Measurements from ENCODE around the gene ZNF512B.

Gene ZNF512B

GRCh38 chr20:63953764-63954429 lies 15.8 kb downstream of the ZNF512B start:
- no peak overlapping the region for H3K27ac ChIP-seq
- no peak for TF ChIP-seq CTCF (IDR thresholded peaks at IDR 0.05; ENCODE audit: low read depth, low read length, missing control alignments)
- DNase-seq, result no peak
- H3K36me3 ChIP-seq (replicated peaks), result peaks cover under 1% of the 10 kb centered on the region
- no peak overlapping the region for H3K4me3 ChIP-seq (ENCODE audit: low read depth, low read length)
- H3K27me3 ChIP-seq (replicated peaks), result no peaks in the 10 kb centered on the region
- in situ Hi-C loops (cut with HindIII; ENCODE audit: low pct_ligation_motif_present, low sequenced_read_pairs), result no loop called here

GRCh38 chr20:63952769-63953168 lies 17.0 kb downstream of the ZNF512B start:
- no peak overlapping the region for H3K4me3 ChIP-seq (ENCODE audit: low read depth, low read length)
- H3K27me3 ChIP-seq (replicated peaks), result no peaks in the 10 kb centered on the region
- no peak for TF ChIP-seq CTCF (IDR thresholded peaks at IDR 0.05; ENCODE audit: low read depth, low read length, missing control alignments)
- no peak for DNase-seq
- H3K36me3 ChIP-seq (replicated peaks), result no peaks in the 10 kb centered on the region
- no peak overlapping the region for H3K27ac ChIP-seq
- in situ Hi-C loops (cut with HindIII; ENCODE audit: low pct_ligation_motif_present, low sequenced_read_pairs), result no loop called here

GRCh38 chr20:63952210-63952535 lies 17.6 kb downstream of the ZNF512B start:
- in situ Hi-C loops (cut with HindIII; ENCODE audit: low pct_ligation_motif_present, low sequenced_read_pairs), result no loop called here
- H3K27ac ChIP-seq, result no peak overlapping the region

GRCh38 chr20:63951398-63952209 lies 18.1 kb downstream of the ZNF512B start:
- DNase-seq, result no peak
- H3K27ac ChIP-seq, result no peak overlapping the region

More at GRCh38 chr20:63952210-63952535, 17.6 kb downstream of the ZNF512B start:
- Histone ChIP-seq H3K27me3 (replicated peaks) (no peaks in the 10 kb centered on the region), H3K36me3 (replicated peaks) (no peaks in the 10 kb centered on the region), H3K4me3 (ENCODE audit: low read depth, low read length) (no peak overlapping the region)
- DNase-seq, result no peak
- TF ChIP-seq CTCF (IDR thresholded peaks at IDR 0.05; ENCODE audit: low read depth, low read length, missing control alignments), result no peak

GRCh38 chr20:63950701-63951397 lies 18.9 kb downstream of the ZNF512B start:
- Histone ChIP-seq H3K27me3 (replicated peaks) (no peaks in the 10 kb centered on the region), H3K27ac (no peak overlapping the region), H3K4me3 (ENCODE audit: low read depth, low read length) (no peak overlapping the region), H3K36me3 (replicated peaks) (peaks cover 2% of the 10 kb centered on the region)
- no peak for TF ChIP-seq CTCF (IDR thresholded peaks at IDR 0.05; ENCODE audit: low read depth, low read length, missing control alignments)
- no peak for DNase-seq
- in situ Hi-C loops (cut with HindIII; ENCODE audit: low pct_ligation_motif_present, low sequenced_read_pairs), result no loop called here

More at GRCh38 chr20:63951398-63952209, 18.1 kb downstream of the ZNF512B start:
- TF ChIP-seq CTCF (IDR thresholded peaks at IDR 0.05; ENCODE audit: low read depth, low read length, missing control alignments), result no peak
- Histone ChIP-seq H3K4me3 (ENCODE audit: low read depth, low read length) (no peak overlapping the region), H3K36me3 (replicated peaks) (no peaks in the 10 kb centered on the region), H3K27me3 (replicated peaks) (no peaks in the 10 kb centered on the region)
- in situ Hi-C loops (cut with HindIII; ENCODE audit: low pct_ligation_motif_present, low sequenced_read_pairs), result no loop called here
